Hair follicular keratinocyte (primary cell): ENCODE results near the gene VRK3. TPM values are rescaled to one million over a fixed set of nuclear protein-coding genes. Genes with fewer than 3 reads are reported as not detected.

Experiments
- total RNA-seq: library from RNA; depleted of rRNA; stranded (reverse); fragments of >200 nt; gene quantifications from 2 replicates; pipeline ENCODE4 v1.2.3, GENCODE V29; 2015

The VRK3 gene, protein sequence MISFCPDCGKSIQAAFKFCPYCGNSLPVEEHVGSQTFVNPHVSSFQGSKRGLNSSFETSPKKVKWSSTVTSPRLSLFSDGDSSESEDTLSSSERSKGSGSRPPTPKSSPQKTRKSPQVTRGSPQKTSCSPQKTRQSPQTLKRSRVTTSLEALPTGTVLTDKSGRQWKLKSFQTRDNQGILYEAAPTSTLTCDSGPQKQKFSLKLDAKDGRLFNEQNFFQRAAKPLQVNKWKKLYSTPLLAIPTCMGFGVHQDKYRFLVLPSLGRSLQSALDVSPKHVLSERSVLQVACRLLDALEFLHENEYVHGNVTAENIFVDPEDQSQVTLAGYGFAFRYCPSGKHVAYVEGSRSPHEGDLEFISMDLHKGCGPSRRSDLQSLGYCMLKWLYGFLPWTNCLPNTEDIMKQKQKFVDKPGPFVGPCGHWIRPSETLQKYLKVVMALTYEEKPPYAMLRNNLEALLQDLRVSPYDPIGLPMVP
- 22.0 and 29.4 TPM in 2 replicates for total RNA-seq

DNA sequence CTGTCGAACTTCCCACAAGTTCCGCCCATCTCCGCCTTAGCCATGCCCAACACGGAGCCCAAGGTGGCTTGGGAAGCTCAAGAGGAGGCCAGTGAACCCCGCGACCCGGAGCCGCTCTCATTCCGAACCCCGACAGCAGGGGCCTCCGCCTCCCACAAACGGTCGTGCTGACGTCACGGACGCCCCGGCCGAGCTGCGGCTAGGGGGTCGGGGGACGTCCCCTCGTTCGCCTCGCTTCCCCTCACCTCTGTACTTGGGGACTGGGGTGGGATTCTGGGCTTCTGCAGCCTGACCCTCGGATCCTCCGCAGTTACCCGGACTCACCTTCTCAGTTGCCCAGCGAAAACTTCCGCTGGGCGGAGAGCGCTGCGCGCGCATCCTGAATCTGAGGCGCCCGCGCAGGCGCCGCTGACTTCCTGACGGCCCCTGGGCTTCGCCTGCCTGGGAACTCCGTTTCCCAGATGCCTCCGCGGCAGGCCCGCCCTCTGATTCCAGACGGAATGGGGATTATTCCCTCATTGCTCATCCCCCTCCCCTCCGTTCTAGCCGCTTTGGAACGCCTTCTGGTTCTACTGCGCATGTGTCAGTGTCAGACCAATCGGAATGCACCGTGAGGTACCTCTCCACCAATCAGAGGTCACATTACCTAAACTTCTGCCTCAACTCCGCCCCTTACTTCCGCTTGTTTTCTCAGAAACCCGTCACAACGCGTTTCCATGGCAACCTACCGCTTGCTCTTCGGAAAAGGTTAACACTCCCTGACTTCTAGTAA, at the start of gene VRK3:
TSS of gene VRK3 (minus strand) at position 351 of the 772 bp plus-strand sequence. CDS start 9,210 bp downstream, outside the sequence.

DNA sequence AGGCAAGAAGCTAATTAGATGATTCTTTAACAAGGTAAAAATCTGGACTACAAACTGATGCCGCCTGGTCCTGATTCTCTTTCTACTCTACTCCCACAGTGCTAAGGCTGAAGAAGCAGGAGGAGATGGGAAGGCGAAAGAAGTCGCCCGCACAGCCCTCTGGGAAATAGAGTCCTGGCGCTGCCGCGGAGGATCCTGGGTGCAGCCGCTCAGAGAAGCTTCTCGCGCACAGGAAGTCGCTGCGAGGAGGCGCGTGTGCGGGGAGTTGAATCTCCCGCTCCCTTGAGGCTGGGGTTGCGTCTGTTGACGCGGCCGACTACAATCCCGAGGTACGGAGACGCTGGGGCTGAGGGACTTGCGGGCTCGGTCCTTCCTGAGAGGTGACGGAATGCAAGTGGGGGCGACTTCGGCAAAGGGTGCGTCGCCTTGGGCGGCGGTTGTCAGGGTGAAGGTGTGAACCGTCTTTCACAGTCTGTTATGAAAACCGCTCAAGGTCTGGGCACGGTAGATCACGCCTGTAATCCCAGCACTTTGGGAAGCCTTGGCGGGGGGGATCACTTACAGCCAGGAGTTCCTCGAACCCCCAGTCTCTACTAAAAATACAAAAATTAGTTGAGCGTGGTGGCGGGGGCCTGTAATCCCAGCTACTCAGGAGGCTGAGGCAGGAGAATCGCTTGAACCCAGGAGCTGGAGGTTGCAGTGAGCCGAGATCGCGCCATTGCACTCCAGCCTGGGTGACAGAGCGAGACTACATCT, 800 bp upstream of the VRK3 start, which contains the start of gene ZNF473:
TSS of gene ZNF473 (plus strand) at position 212 of the 756 bp plus-strand sequence. CDS start 5,078 bp downstream, outside the sequence.

DNA sequence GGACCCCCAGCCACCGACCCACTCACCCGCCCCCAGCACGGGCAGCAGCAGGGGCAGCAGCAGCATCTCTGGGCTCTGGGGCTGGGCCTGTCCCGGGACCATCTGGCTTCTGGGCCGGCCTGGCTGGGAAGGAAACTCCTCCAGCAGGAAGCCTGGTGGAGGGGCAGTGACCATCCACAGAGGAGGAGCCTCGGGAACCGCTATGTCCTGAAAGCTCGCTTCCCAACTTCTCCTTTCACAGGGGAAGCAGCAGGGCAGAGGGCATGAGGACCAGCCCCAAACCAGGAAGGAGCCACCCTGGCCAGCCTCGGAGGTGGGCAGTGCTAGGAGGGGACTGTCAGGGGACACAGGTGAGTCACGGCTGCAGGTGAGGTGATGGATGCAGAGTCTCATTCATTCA, 64.2 kb downstream of the VRK3 start, which contains the start of gene SIGLEC11:
TSS of gene SIGLEC11 (minus strand) at position 193 of the 400 bp plus-strand sequence. CDS start at position 102, 91 bp downstream.

DNA sequence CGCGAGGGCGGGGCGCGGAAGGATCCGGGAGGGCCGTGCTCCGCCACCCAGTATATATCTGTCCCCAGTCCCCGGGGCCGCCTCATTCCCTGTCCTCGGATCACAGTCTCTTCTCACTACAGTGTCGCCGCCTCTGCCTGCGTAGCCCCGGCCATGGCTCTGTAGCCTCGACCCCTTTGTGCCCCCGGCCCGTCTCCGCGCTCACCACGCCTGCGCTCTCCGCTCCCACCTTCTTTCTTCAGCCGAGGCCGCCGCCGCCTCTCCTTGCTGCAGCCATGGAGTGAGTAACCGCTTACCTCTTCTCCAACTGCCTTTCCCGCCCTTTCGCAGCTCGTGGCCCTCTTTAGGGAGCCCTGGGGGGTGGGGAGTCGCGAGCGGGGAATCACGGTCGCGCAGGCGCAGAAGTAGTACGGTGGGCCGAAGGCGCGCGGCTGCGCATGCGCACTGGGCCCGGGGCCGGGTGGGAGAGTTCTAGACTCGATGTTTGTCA, 96.0 kb downstream of the VRK3 start, which contains the start of the genes ATF5 and NUP62:
TSS of gene ATF5 (plus strand) at position 85 of the 490 bp plus-strand sequence. CDS start 1,646 bp downstream, outside the sequence.
TSS of gene NUP62 (minus strand) at position 384 of the 490 bp plus-strand sequence. CDS start 19,697 bp downstream, outside the sequence.

Other genes with a start within 250 kb of the VRK3 start
- 11.5 and 13.8 TPM in 2 replicates for gene FUZ, start 212.1 kb downstream of the VRK3 start, total RNA-seq
- 18.7 and 20.5 TPM in 2 replicates for gene MED25, start 207.1 kb downstream of the VRK3 start, total RNA-seq
- gene PTOV1, start 174.2 kb downstream of the VRK3 start, total RNA-seq, result 44.3 and 45.9 TPM in 2 replicates
- gene PNKP, start 157.8 kb downstream of the VRK3 start, total RNA-seq, result 55.1 and 66.5 TPM in 2 replicates
- gene AKT1S1, start 148.0 kb downstream of the VRK3 start, total RNA-seq, result 20.1 and 25.7 TPM in 2 replicates
- 11.6 and 15.2 TPM in 2 replicates for gene TBC1D17, start 147.7 kb downstream of the VRK3 start, total RNA-seq
- not detected in 2 replicates for gene IL4I1, start 128.5 kb downstream of the VRK3 start, total RNA-seq
- gene ATF5, start 96.2 kb downstream of the VRK3 start, total RNA-seq, result 8.7 and 9.9 TPM in 2 replicates
- gene NUP62, start 95.9 kb downstream of the VRK3 start, total RNA-seq, result 37.4 and 57.8 TPM in 2 replicates
- gene SIGLEC11, start 64.2 kb downstream of the VRK3 start, total RNA-seq, result not detected in 2 replicates
- 5.6 and 7.2 TPM in 2 replicates for gene ZNF473, start 633 bp upstream of the VRK3 start, total RNA-seq
- not detected in 2 replicates for gene IZUMO2, start 137.9 kb upstream of the VRK3 start, total RNA-seq
- 0.08 and 0.23 TPM in 2 replicates for gene MYH14, start 178.2 kb upstream of the VRK3 start, total RNA-seq